ENCODE results near the gene GRIK4.

DNA sequence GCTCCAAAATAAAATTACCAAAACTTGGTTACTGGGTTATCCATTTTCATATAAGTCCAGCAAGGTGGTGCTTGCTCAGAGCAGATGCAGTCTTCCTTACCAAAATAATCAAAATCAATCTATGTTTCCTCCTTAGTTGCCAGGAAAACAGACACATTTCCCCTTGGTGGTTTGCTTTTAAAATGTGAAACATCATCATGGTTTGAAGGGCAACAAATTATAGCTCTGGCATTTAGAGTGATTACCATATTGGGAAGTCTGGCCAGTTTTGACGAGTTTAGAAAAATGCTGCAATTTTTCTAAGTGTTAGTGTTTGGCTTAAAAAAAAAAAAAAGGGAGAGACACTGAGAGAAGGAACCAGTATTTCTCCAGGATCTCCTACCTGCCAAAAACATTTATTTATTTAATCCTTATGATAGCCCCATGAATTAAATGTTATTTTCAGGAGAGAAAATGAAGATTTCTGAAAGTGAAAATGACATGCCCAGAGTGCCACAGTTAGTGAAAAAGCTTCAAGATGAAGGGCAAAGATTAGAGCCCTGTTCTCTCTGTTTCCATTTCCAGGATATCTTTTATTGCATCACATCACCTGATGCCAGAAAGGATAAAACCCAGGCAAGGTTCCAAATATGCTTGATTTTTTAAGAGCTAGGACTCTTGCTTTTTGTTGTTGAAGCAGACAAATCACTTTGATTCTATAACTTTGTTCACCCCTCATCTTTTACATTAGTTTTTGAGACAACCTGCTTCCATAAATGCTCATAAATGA lies 482.7 kb downstream of the GRIK4 start:
- TF ChIP-seq CTCF (IDR thresholded peaks at IDR 0.05) (no peak), EZH2phosphoT487 (IDR thresholded peaks at IDR 0.05) (no peak), EZH2 (IDR thresholded peaks at IDR 0.05) (no peak)
